Nephron progenitor cell (in vitro differentiated cells): ENCODE results near the gene ZNF385D.

ENCODE experiments used
- DNase-seq: peaks from one replicate; pipeline ENCODE4 v3.0.0; 2021
- H3K27ac Mint-ChIP-seq: 2 replicates; pipeline ENCODE4 v1.8.0; 2021; ENCODE audit warnings: mild to moderate bottlenecking, moderate library complexity, mixed read lengths
- H3K27me3 Mint-ChIP-seq: 2 replicates; pipeline ENCODE4 v1.8.0; 2021; ENCODE audit warnings: mild to moderate bottlenecking, low read depth, mixed read lengths; ENCODE audit not compliant: poor library complexity
- H3K36me3 Mint-ChIP-seq: 2 replicates; pipeline ENCODE4 v1.8.0; 2021; ENCODE audit warnings: low read depth, mixed read lengths
- H3K4me1 Mint-ChIP-seq: 2 replicates; pipeline ENCODE4 v1.8.0; 2021; ENCODE audit warnings: mixed read lengths
- H3K4me3 Mint-ChIP-seq: 2 replicates; pipeline ENCODE4 v1.8.0; 2021; ENCODE audit warnings: mild to moderate bottlenecking, moderate library complexity, mixed read lengths
- H3K9me3 Mint-ChIP-seq: 2 replicates; pipeline ENCODE4 v1.8.0; 2021; ENCODE audit warnings: mild to moderate bottlenecking, moderate library complexity, mixed read lengths
- TF ChIP-seq, protein P1 (sequence below): fragments of 200-600 bp; sonication (generic); IDR thresholded peaks from 2 replicates; pipeline ENCODE4 v1.5.0; 2021; ENCODE audit warnings: antibody characterized with exemption

ZNF385D gene

DNA sequence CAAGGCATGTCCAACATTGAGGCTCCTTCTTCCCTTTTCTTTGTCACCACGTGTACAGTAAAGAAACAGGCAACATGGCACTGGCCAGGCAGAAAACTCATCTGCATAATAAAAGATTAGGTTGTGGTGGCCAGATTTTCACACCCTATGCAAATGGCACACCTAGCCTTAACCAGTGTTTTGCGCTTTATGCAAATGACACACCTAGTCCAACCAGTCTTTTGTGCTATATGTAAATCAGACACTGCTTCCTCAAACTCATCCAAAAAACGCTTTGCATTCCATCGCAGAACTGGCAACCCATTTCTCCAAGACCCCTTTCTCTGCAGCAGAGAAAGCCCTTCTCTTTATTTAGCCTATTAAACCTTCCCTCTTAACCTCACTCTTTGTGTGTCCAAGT is 109.1 kb downstream of the ZNF385D start:
- Mint-ChIP-seq H3K27ac (no peak overlapping the region), H3K27me3 (no peaks in the 10 kb centered on the region), H3K4me3 (no peak overlapping the region), H3K36me3 (no peaks in the 10 kb centered on the region), H3K4me1 (peaks cover 24% of the 10 kb centered on the region), H3K9me3 (no peaks in the 10 kb centered on the region)
- no peak for DNase-seq
- TF ChIP-seq, protein P1, sequence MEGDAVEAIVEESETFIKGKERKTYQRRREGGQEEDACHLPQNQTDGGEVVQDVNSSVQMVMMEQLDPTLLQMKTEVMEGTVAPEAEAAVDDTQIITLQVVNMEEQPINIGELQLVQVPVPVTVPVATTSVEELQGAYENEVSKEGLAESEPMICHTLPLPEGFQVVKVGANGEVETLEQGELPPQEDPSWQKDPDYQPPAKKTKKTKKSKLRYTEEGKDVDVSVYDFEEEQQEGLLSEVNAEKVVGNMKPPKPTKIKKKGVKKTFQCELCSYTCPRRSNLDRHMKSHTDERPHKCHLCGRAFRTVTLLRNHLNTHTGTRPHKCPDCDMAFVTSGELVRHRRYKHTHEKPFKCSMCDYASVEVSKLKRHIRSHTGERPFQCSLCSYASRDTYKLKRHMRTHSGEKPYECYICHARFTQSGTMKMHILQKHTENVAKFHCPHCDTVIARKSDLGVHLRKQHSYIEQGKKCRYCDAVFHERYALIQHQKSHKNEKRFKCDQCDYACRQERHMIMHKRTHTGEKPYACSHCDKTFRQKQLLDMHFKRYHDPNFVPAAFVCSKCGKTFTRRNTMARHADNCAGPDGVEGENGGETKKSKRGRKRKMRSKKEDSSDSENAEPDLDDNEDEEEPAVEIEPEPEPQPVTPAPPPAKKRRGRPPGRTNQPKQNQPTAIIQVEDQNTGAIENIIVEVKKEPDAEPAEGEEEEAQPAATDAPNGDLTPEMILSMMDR = no peak

DNA sequence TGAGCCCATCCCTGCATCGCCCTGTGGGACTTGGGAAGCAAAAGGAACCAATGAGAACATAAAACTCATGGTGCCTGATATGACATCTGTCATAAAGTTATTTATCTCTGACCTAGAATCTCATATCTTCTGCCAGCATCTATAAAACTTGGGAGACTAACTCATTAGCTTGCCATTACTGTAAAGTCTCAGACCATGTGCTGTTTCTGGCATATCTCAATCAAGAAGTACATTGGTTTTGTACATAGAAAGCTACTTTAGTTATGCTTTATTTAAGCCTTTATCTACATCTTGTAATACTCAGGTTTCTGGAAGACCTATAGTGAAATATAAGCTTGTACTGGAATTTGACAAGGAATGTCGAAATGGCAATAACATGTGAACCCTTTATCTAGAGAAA is 112.5 kb downstream of the ZNF385D start:
- H3K4me1 Mint-ChIP-seq = peaks cover under 1% of the 10 kb centered on the region
- no peaks in the 10 kb centered on the region for H3K36me3 Mint-ChIP-seq
- DNase-seq = no peak
- H3K4me3 Mint-ChIP-seq = no peak overlapping the region
- no peak overlapping the region for H3K27ac Mint-ChIP-seq
- TF ChIP-seq, protein P1 = no peak
- no peaks in the 10 kb centered on the region for H3K27me3 Mint-ChIP-seq
- H3K9me3 Mint-ChIP-seq = no peaks in the 10 kb centered on the region

GRCh38 chr3:21634112-21634511 is 116.9 kb downstream of the ZNF385D start:
- Mint-ChIP-seq H3K9me3 (no peaks in the 10 kb centered on the region), H3K4me1 (no peaks in the 10 kb centered on the region), H3K27me3 (peaks cover 3% of the 10 kb centered on the region), H3K4me3 (no peak overlapping the region), H3K36me3 (no peaks in the 10 kb centered on the region), H3K27ac (peak overlapping the region; percentile 4)
- TF ChIP-seq, protein P1 = no peak
- DNase-seq = no peak

DNA sequence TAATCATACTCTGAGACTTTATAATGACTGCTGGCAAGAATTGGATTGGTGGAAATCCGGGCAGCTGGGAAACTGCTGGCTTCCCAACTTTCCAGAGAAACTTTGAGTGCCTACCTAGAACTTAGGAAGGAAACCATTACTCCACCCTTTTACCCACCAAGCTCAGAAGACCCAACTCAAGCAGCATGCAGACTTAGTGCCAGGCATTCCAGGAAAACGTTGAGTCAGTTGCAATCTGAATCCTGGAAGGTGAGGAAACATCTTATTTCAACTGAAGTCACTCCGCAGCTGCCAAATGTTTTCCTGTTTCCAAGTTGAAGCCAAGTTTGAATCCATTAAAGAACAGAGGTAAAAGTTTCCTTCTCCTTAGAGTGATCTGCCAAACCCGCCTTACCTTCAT is 126.5 kb downstream of the ZNF385D start:
- Mint-ChIP-seq H3K36me3 (no peaks in the 10 kb centered on the region), H3K27ac (no peak overlapping the region), H3K27me3 (no peaks in the 10 kb centered on the region), H3K9me3 (no peaks in the 10 kb centered on the region), H3K4me3 (no peak overlapping the region), H3K4me1 (no peaks in the 10 kb centered on the region)
- no peak for DNase-seq
- TF ChIP-seq, protein P1 = no peak

GRCh38 chr3:21621181-21621651 is 129.8 kb downstream of the ZNF385D start:
- DNase-seq = no peak

More at GRCh38 chr3:21621181-21621651, 129.8 kb downstream of the ZNF385D start:
- Mint-ChIP-seq H3K4me1 (no peaks in the 10 kb centered on the region), H3K27ac (no peak overlapping the region), H3K27me3 (no peaks in the 10 kb centered on the region), H3K36me3 (no peaks in the 10 kb centered on the region), H3K9me3 (no peaks in the 10 kb centered on the region), H3K4me3 (no peak overlapping the region)
- TF ChIP-seq, protein P1 = no peak
